H1 (cell line): Measurements from ENCODE around the gene PASK. TPM values are rescaled to one million over a fixed set of nuclear protein-coding genes. Genes with fewer than 3 reads are reported as not detected.

ENCODE experiments used
- CTCF ChIA-PET: fragments of 300-600 bp; sonication (Branson Sonifier 250); formaldehyde crosslinking; loops from one replicate; lab custom pipeline; 2021; ENCODE audit not compliant: partially characterized antibody; lab: Charles Lee
- POLR2A ChIA-PET: fragments of 300-600 bp; sonication (Branson Sonifier 250); formaldehyde crosslinking; loops from one replicate; lab custom pipeline; 2021; ENCODE audit warnings: inconsistent platforms; ENCODE audit not compliant: partially characterized antibody; lab: Charles Lee
- DNase-seq, 2 experiments: peaks; one replicate each; pipeline versions ENCODE4 v3.0.0 to v3.0.0-alpha.2; 2010 to 2022; ENCODE audit warnings: low spot score in 2 of 2, low read depth in 1 of 2, mixed read lengths in 1 of 2
- FAIRE-seq: peaks from 2 replicates; lab custom pipeline; 2011; peaks lifted over from hg19 to GRCh38; lab: Jason Lieb, UNC
- H2AFZ ChIP-seq: 2 replicates; pipeline ENCODE4 v1.8.1; 2012; ENCODE audit warnings: low read length, inconsistent platforms
- H2AK5ac ChIP-seq: 2 replicates; pipeline ENCODE4 v1.6.1; 2013; ENCODE audit warnings: low read depth, low read length
- H2BK120ac ChIP-seq: replicated peaks from 2 replicates; pipeline ENCODE3; 2013; ENCODE audit warnings: low read depth, low read length, inconsistent platforms
- H2BK12ac ChIP-seq: 2 replicates; pipeline ENCODE4 v1.6.1; 2013; ENCODE audit warnings: low read depth, low read length
- H2BK15ac ChIP-seq: 2 replicates; pipeline ENCODE4 v1.6.1; 2013; ENCODE audit warnings: low read length
- H2BK20ac ChIP-seq: 2 replicates; pipeline ENCODE4 v1.6.1; 2013; ENCODE audit warnings: low read length
- H2BK5ac ChIP-seq: 2 replicates; pipeline ENCODE4 v1.6.1; 2013; ENCODE audit warnings: low read depth, low read length
- H3K14ac ChIP-seq: 2 replicates; pipeline ENCODE4 v1.6.1; 2013; ENCODE audit warnings: inconsistent platforms; ENCODE audit not compliant: insufficient read length
- H3K18ac ChIP-seq: 2 replicates; pipeline ENCODE4 v1.6.1; 2013; ENCODE audit warnings: low read length; ENCODE audit errors: extremely low read depth
- H3K23ac ChIP-seq: 2 replicates; pipeline ENCODE4 v1.6.1; 2013; ENCODE audit warnings: inconsistent platforms; ENCODE audit not compliant: insufficient read length
- H3K23me2 ChIP-seq: 2 replicates; pipeline ENCODE4 v1.6.1; 2013; ENCODE audit warnings: low read depth, low read length
- H3K27ac ChIP-seq: 2 replicates; pipeline ENCODE4 v1.6.1; 2011; ENCODE audit warnings: low read depth, low read length, inconsistent platforms
- H3K27me3 ChIP-seq, 4 experiments: replicated peaks in 1 of 4; 1 replicate in 1 of 4; 2 replicates in 3 of 4; pipeline versions ENCODE4 v1.6.1 to v1.8.1; 2011 to 2013; ENCODE audit warnings: low read length in 3 of 4, mild to moderate bottlenecking in 3 of 4, inconsistent platforms in 2 of 4, mixed read lengths in 2 of 4, moderate library complexity in 1 of 4; ENCODE audit not compliant: control insufficient read depth in 3 of 4, insufficient read depth in 3 of 4; ENCODE audit errors: extremely low read depth in 1 of 4
- H3K36me3 ChIP-seq, 4 experiments: 2 replicates each; pipeline versions ENCODE4 v1.6.1 to v1.8.1; 2011 to 2013; ENCODE audit warnings: mild to moderate bottlenecking in 4 of 4, low read length in 3 of 4, moderate library complexity in 2 of 4, control low read depth in 1 of 4, inconsistent platforms in 1 of 4; ENCODE audit not compliant: insufficient read depth in 4 of 4, control insufficient read depth in 2 of 4
- H3K4ac ChIP-seq: replicated peaks from 2 replicates; pipeline ENCODE3; 2013; ENCODE audit warnings: low read length, low read depth, mixed read lengths, inconsistent platforms; ENCODE audit not compliant: insufficient read length
- H3K4me1 ChIP-seq, 4 experiments: replicated peaks in 1 of 4; 1 replicate in 1 of 4; 2 replicates in 3 of 4; pipeline versions ENCODE4 v1.6.1 to v1.8.1; 2011 to 2013; ENCODE audit warnings: low read length in 3 of 4, inconsistent platforms in 2 of 4, mixed read lengths in 1 of 4; ENCODE audit not compliant: insufficient read depth in 4 of 4, control insufficient read depth in 3 of 4
- H3K4me2 ChIP-seq, 2 experiments: 2 replicates each; pipeline versions ENCODE4 v1.6.1 to v1.8.1; 2011 to 2013; ENCODE audit warnings: low read depth in 2 of 2, low read length in 2 of 2, control low read depth in 1 of 2, inconsistent platforms in 1 of 2, mild to moderate bottlenecking in 1 of 2; ENCODE audit not compliant: insufficient read depth in 1 of 2
- H3K4me3 ChIP-seq, 4 experiments: fragments of 200-600, 300-600 bp in 1 of 4; sonication (generic), shearing (Covaris generic), sonication (Bioruptor Twin) in 1 of 4; 2 replicates each; pipeline versions ENCODE4 v1.5.1 to v1.8.1; 2011 to 2016; ENCODE audit warnings: low read length in 4 of 4, low read depth in 3 of 4, control low read depth in 2 of 4, inconsistent platforms in 2 of 4, mild to moderate bottlenecking in 2 of 4, mixed read lengths in 1 of 4, moderate library complexity in 1 of 4; ENCODE audit not compliant: insufficient read depth in 2 of 4; ENCODE audit errors: extremely low read depth in 1 of 4
- H3K56ac ChIP-seq: replicated peaks from 2 replicates; pipeline ENCODE3; 2013; ENCODE audit warnings: low read depth, mild to moderate bottlenecking, mixed read lengths, low read length, inconsistent platforms; ENCODE audit not compliant: insufficient read length
- H3K79me1 ChIP-seq: 2 replicates; pipeline ENCODE4 v1.6.1; 2013; ENCODE audit warnings: low read depth, low read length, control low read depth
- H3K79me2 ChIP-seq, 2 experiments: 2 replicates each; pipeline versions ENCODE4 v1.6.1 to v1.8.1; 2012 to 2013; ENCODE audit warnings: low read length in 2 of 2, mild to moderate bottlenecking in 2 of 2, inconsistent platforms in 1 of 2; ENCODE audit not compliant: insufficient read depth in 2 of 2, control insufficient read depth in 1 of 2
- H3K9ac ChIP-seq, 4 experiments: replicated peaks in 1 of 4; 1 replicate in 1 of 4; 2 replicates in 3 of 4; pipeline versions ENCODE4 v1.6.1 to v1.8.1; 2011 to 2013; ENCODE audit warnings: low read depth in 3 of 4, low read length in 3 of 4, control low read depth in 2 of 4, mild to moderate bottlenecking in 2 of 4, moderate library complexity in 2 of 4, inconsistent platforms in 1 of 4; ENCODE audit errors: extremely low read depth in 1 of 4
- H3K9me3 ChIP-seq, 2 experiments: 2 replicates each; pipeline versions ENCODE4 v1.6.1 to v1.8.1; 2012 to 2013; ENCODE audit warnings: mild to moderate bottlenecking in 2 of 2, moderate library complexity in 2 of 2, control low read depth in 1 of 2, inconsistent platforms in 1 of 2, low read depth in 1 of 2, low read length in 1 of 2, mixed read lengths in 1 of 2; ENCODE audit not compliant: insufficient read depth in 2 of 2
- H4K20me1 ChIP-seq, 2 experiments: replicated peaks in 1 of 2; 2 replicates each; pipeline versions ENCODE3 to v1.8.1; 2011 to 2013; ENCODE audit warnings: inconsistent platforms in 2 of 2, low read length in 2 of 2, mild to moderate bottlenecking in 1 of 2; ENCODE audit not compliant: insufficient read depth in 2 of 2, control insufficient read depth in 1 of 2
- H4K5ac ChIP-seq: 2 replicates; pipeline ENCODE4 v1.6.1; 2013; ENCODE audit warnings: low read length, low read depth, mixed read lengths, inconsistent platforms; ENCODE audit not compliant: insufficient read length
- H4K8ac ChIP-seq: 2 replicates; pipeline ENCODE4 v1.8.0; 2013; ENCODE audit warnings: mild to moderate bottlenecking, moderate library complexity, low read length, inconsistent platforms; ENCODE audit not compliant: insufficient read depth; ENCODE audit errors: extremely low read depth
- H4K91ac ChIP-seq: replicated peaks from 2 replicates; pipeline ENCODE3; 2013; ENCODE audit warnings: low read length, mixed read lengths, inconsistent platforms; ENCODE audit not compliant: insufficient read length
- CTBP2 ChIP-seq: IDR thresholded peaks from 2 replicates; pipeline ENCODE4 v1.7.0; 2011; ENCODE audit warnings: borderline replicate concordance, mild to moderate bottlenecking, moderate library complexity, mixed read lengths, low read length; ENCODE audit not compliant: insufficient read depth, insufficient read length
- GABPA ChIP-seq: IDR thresholded peaks from 2 replicates; pipeline ENCODE4 v1.6.1; 2011; ENCODE audit warnings: mild to moderate bottlenecking, low read length, moderate library complexity, borderline replicate concordance; ENCODE audit not compliant: insufficient read depth
- HDAC6 ChIP-seq: IDR thresholded peaks from one replicate; pipeline ENCODE4 v1.7.1; 2012; ENCODE audit warnings: low read depth, mild to moderate bottlenecking, inconsistent platforms, low read length, moderate library complexity
- KDM1A ChIP-seq: fragments of 200-600, 300-600 bp; sonication (generic); IDR thresholded peaks from 2 replicates; pipeline ENCODE4 v1.7.1; 2016; ENCODE audit warnings: mild to moderate bottlenecking, low read length, borderline replicate concordance
- SP1 ChIP-seq: IDR thresholded peaks from 2 replicates; pipeline ENCODE4 v1.6.1; 2011; ENCODE audit warnings: low read depth, low read length
- SP4 ChIP-seq: IDR thresholded peaks from 2 replicates; pipeline ENCODE4 v1.6.1; 2012; ENCODE audit warnings: low read length, inconsistent platforms
- YY1 ChIP-seq: IDR thresholded peaks from 2 replicates; pipeline ENCODE4 v1.6.1; 2011; ENCODE audit warnings: low read depth, mild to moderate bottlenecking, low read length
- WGBS, 2 experiments: shearing (Covaris generic) in 1 of 2; methylation state at CpG; one replicate each; pipeline versions ENCODE4 v1.1.6 to v1.1.7; 2013 to 2015; ENCODE audit warnings: low lambda C conversion rate in 2 of 2, mixed read lengths in 2 of 2, inconsistent platforms in 1 of 2, low coverage in 1 of 2, missing lambda C conversion rate in 1 of 2; ENCODE audit not compliant: insufficient replicate concordance in 2 of 2, insufficient coverage in 1 of 2, insufficient read length in 1 of 2; ENCODE audit errors: extremely low coverage in 1 of 2, missing lambda C conversion rate in 1 of 2; 5-methylcytosine and 5-hydroxymethylcytosine counted together
- polyA plus RNA-seq, 7 experiments: library from polyadenylated mRNA; depleted of rRNA in 3 of 7; stranded (reverse) in 5 of 7; unstranded in 2 of 7; fragments of >200 nt in 5 of 7; fragments of 200-250 nt in 2 of 7; gene quantifications; 1 replicate in 5 of 7; 2 replicates in 1 of 7; 4 replicates in 1 of 7; pipeline versions ENCODE4 v1.2.1 to v1.2.3, GENCODE V29; 2011 to 2013; ENCODE audit warnings: missing spikeins in 2 of 7, mixed read lengths in 2 of 7
- total RNA-seq: library from RNA; stranded (reverse); fragmentation: NEBNext Ultra II Directional; extraction: Animal tissue kit (Norgen Biotek cat#: 25700); gene quantifications from 2 replicates; pipeline ENCODE4 v1.2.1, GENCODE V29; 2021
- TF ChIP-seq, protein P1 (sequence below): IDR thresholded peaks from 2 replicates; pipeline ENCODE4 v1.6.1; 2011; ENCODE audit warnings: low read depth, mild to moderate bottlenecking, low read length; ENCODE audit not compliant: insufficient read depth

Gene PASK
- total and polyA plus RNA-seq, 2 of the 8 experiments (the other 6 are each of a cell fraction or from before 2014, with no cell fraction given) = 20.5 to 66.1 TPM

GRCh38 chr2:241112592-241112991 lies 36.7 kb downstream of the PASK start:
- no peak overlapping the region for H4K91ac ChIP-seq
- H3K4me1 ChIP-seq = no peaks in the 10 kb centered on the region
- H4K8ac ChIP-seq = no peak overlapping the region
- H2BK120ac ChIP-seq = no peak overlapping the region
- peaks cover 0 to 20% (median 6%) of the 10 kb centered on the region in 4 experiments; a peak in 4 of 8 replicates for H3K36me3 ChIP-seq
- DNase-seq (no peak), FAIRE-seq (no peak)
- WGBS, 2 experiments = 86% methylated on average over 8 of the region's 8 CpGs; no CpG with 5 or more reads in 1 of the 2 experiments
- no peaks in the 10 kb centered on the region for H3K9me3 ChIP-seq
- H4K5ac ChIP-seq = no peak overlapping the region
- H3K4me3 ChIP-seq = no peak overlapping the region
- no peak overlapping the region for H3K4me2 ChIP-seq
- H2AFZ ChIP-seq = no peak overlapping the region
- H3K27ac ChIP-seq = no peak overlapping the region
- ChIA-PET CTCF (interaction anchor here (0.7 to 1.1 kb wide), 2 partner anchors 34 to 222 kb away, joined by 3 read pairs; no protein-coding TSS in a partner anchor), POLR2A (interaction anchor here (1.0 to 1.3 kb wide), 2 partner anchors 9 to 11 kb away, joined by 3 to 4 read pairs; partner anchors contain the start of gene MTERF4)
- H3K4ac ChIP-seq = no peak overlapping the region
- no peaks in the 10 kb centered on the region for H3K27me3 ChIP-seq
- H3K14ac ChIP-seq = no peak overlapping the region
- H2BK20ac ChIP-seq = no peak overlapping the region
- no peak overlapping the region for H3K9ac ChIP-seq
- no peak overlapping the region for H3K23ac ChIP-seq
- H3K79me1 ChIP-seq = no peaks in the 10 kb centered on the region; the same call in 1 of the 2 replicates
- no peak overlapping the region for H2BK12ac ChIP-seq
- H4K20me1 ChIP-seq = peaks cover 3 to 6% of the 10 kb centered on the region in 2 experiments
- no peak overlapping the region for H2BK5ac ChIP-seq
- H3K23me2 ChIP-seq = no peaks in the 10 kb centered on the region; the same call in 1 of the 2 replicates
- H2BK15ac ChIP-seq = no peak overlapping the region
- H2AK5ac ChIP-seq = no peak overlapping the region
- H3K79me2 ChIP-seq = no peaks in the 10 kb centered on the region
- H3K56ac ChIP-seq = no peak overlapping the region
- no peak overlapping the region for H3K18ac ChIP-seq
- TF ChIP-seq, protein P1, sequence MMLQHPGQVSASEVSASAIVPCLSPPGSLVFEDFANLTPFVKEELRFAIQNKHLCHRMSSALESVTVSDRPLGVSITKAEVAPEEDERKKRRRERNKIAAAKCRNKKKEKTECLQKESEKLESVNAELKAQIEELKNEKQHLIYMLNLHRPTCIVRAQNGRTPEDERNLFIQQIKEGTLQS = no peak
- TF ChIP-seq KDM1A (no peak), GABPA (no peak), SP1 (no peak), CTBP2 (no peak), HDAC6 (no peak), YY1 (no peak), SP4 (no peak)
